ENCODE results near the gene DPEP3. TPM values are rescaled to one million over a fixed set of nuclear protein-coding genes. Genes with fewer than 3 reads are reported as not detected.

Gene DPEP3
- total and polyA plus RNA-seq, 10 of the 15 experiments (the other 5 are each of a cell fraction or from before 2014, with no cell fraction given), result not detected

- no peak for FAIRE-seq
- Histone ChIP-seq H3K4me1 (ENCODE audit: control insufficient read depth, insufficient read depth, low read length) (peaks cover 7% of the 10 kb centered on the region), H2AFZ (ENCODE audit: control insufficient read depth, low read depth, low read length) (no peak overlapping the region), H3K9me3 (replicated peaks; ENCODE audit: control insufficient read depth, insufficient read depth, low read length) (no peaks in the 10 kb centered on the region), H3K27ac (ENCODE audit: control insufficient read depth, insufficient read depth) (no peak overlapping the region), H4K20me1 (ENCODE audit: control insufficient read depth, insufficient read depth) (no peaks in the 10 kb centered on the region), H3K27me3 (replicated peaks in 1 of 2; ENCODE audit: control insufficient read depth in 2 of 2, insufficient read depth in 2 of 2, low read length in 1 of 2) (no peaks in the 10 kb centered on the region), H3K9ac (ENCODE audit: control insufficient read depth, insufficient read depth, low read length) (no peak overlapping the region), H3K36me3 (ENCODE audit: control insufficient read depth in 2 of 2, insufficient read depth in 2 of 2, low read length in 1 of 2) (peaks cover 0 to 12% of the 10 kb centered on the region in 2 experiments; a peak in 3 of 4 replicates), H3K4me2 (ENCODE audit: control insufficient read depth, insufficient read depth) (no peak overlapping the region), H3K4me3 (no peak overlapping the region), H3K79me2 (ENCODE audit: control insufficient read depth, insufficient read depth, low read length) (peaks cover 2% of the 10 kb centered on the region; the same call in 1 of the 2 replicates)
- RAD21 ChIA-PET (ENCODE audit: unreplicated experiment), result interaction anchor here (1.1 kb wide), 1 partner anchor 79 kb away, joined by 3 read pairs; no protein-coding TSS in a partner anchor
- in situ Hi-C loops (cut with MboI) (no loop called here), intact Hi-C loops (cut with micrococcal nuclease; ENCODE audit: unreplicated experiment) (no loop called here)
- 91% methylated on average over 25 of the region's 27 CpGs for WGBS (ENCODE audit: insufficient coverage, insufficient replicate concordance, low lambda C conversion rate, missing lambda C conversion rate)
- ATAC-seq, result no peak
- CTCF ChIA-PET, result interaction anchor here (0.6 to 2.5 kb wide), 11 partner anchors 10 to 396 kb away, joined by 3 to 9 read pairs (median 5); no protein-coding TSS in a partner anchor
- POLR2A ChIA-PET, result no interaction called here
- SMC1A ChIA-PET (ENCODE audit: uncharacterized antibody, unreplicated experiment), result interaction anchor here (1.0 kb wide), 1 partner anchor 425 kb away, joined by 3 read pairs; no protein-coding TSS in a partner anchor
- DNase-seq (ENCODE audit: low read depth, low spot score), result no peak
- no TSS peak for BruUV-seq (replicated peaks)
- no peak for TF ChIP-seq RAD21 (IDR thresholded peaks at IDR 0.05; ENCODE audit: insufficient read depth, low read depth, low read length)
- no peak for TF ChIP-seq MAX (IDR thresholded peaks at IDR 0.05; ENCODE audit: low read depth, low read length)
- TF ChIP-seq POLR2A (IDR thresholded peaks at IDR 0.05; ENCODE audit: low read depth, low read length), result 0 out of 2 replicates have a peak, but pooled peaks have one; percentile 20
- TF ChIP-seq USF2 (IDR thresholded peaks at IDR 0.05; ENCODE audit: borderline replicate concordance, low read depth, low read length), result no peak
Measured at GRCh38 chr16:67942510-67943255, 37.6 kb downstream of the DPEP3 start.

- ChIA-PET POLR2A (no interaction called here), CTCF (interaction anchor here (0.6 to 2.5 kb wide), 12 partner anchors 11 to 395 kb away, joined by 3 to 9 read pairs (median 4); partner anchors contain the start of gene NUTF2), RAD21 (ENCODE audit: unreplicated experiment) (interaction anchor here (1.1 kb wide), 1 partner anchor 80 kb away, joined by 3 read pairs; no protein-coding TSS in a partner anchor), SMC1A (ENCODE audit: uncharacterized antibody, unreplicated experiment) (interaction anchor here (1.0 kb wide), 1 partner anchor 425 kb away, joined by 3 read pairs; no protein-coding TSS in a partner anchor)
- no peak overlapping the region for H3K4me3 ChIP-seq
- no peak overlapping the region for H3K9ac ChIP-seq (ENCODE audit: control insufficient read depth, insufficient read depth, low read length)
- H2AFZ ChIP-seq (ENCODE audit: control insufficient read depth, low read depth, low read length), result no peak overlapping the region
- FAIRE-seq, result no peak
- H3K27me3 ChIP-seq (replicated peaks in 1 of 2; ENCODE audit: control insufficient read depth in 2 of 2, insufficient read depth in 2 of 2, low read length in 1 of 2), result no peaks in the 10 kb centered on the region
- WGBS (ENCODE audit: insufficient coverage, insufficient replicate concordance, low lambda C conversion rate, missing lambda C conversion rate), result 70% methylated on average over 6 of the region's 6 CpGs
- BruUV-seq (replicated peaks), result no TSS peak
- in situ Hi-C loops (cut with MboI) (no loop called here), intact Hi-C loops (cut with micrococcal nuclease; ENCODE audit: unreplicated experiment) (no loop called here)
- no peaks in the 10 kb centered on the region for H3K9me3 ChIP-seq (replicated peaks; ENCODE audit: control insufficient read depth, insufficient read depth, low read length)
- peak; percentile 93 for ATAC-seq
- H3K36me3 ChIP-seq (ENCODE audit: control insufficient read depth in 2 of 2, insufficient read depth in 2 of 2, low read length in 1 of 2), result peaks cover 0 to 12% of the 10 kb centered on the region in 2 experiments; a peak in 2 of 4 replicates
- no peak overlapping the region for H3K4me2 ChIP-seq (ENCODE audit: control insufficient read depth, insufficient read depth)
- H4K20me1 ChIP-seq (ENCODE audit: control insufficient read depth, insufficient read depth), result no peaks in the 10 kb centered on the region
- H3K79me2 ChIP-seq (ENCODE audit: control insufficient read depth, insufficient read depth, low read length), result peaks cover 6% of the 10 kb centered on the region
- no peak for DNase-seq (ENCODE audit: low read depth, low spot score)
- no peak overlapping the region for H3K27ac ChIP-seq (ENCODE audit: control insufficient read depth, insufficient read depth)
- H3K4me1 ChIP-seq (ENCODE audit: control insufficient read depth, insufficient read depth, low read length), result peaks cover 7% of the 10 kb centered on the region
- no peak for TF ChIP-seq MXI1 (IDR thresholded peaks at IDR 0.05; ENCODE audit: low read depth, low read length)
- TF ChIP-seq PAX5 (IDR thresholded peaks at IDR 0.05; ENCODE audit: borderline replicate concordance, low read depth, low read length), result no peak
- TF ChIP-seq FOS (IDR thresholded peaks at IDR 0.05; ENCODE audit: borderline replicate concordance, extremely low read depth, insufficient read length), result no peak
- no peak for TF ChIP-seq LARP7 (IDR thresholded peaks at IDR 0.05)
- TF ChIP-seq YY1 (IDR thresholded peaks at IDR 0.05; ENCODE audit: low read depth, low read length), result peak; percentile 66
- no peak for TF ChIP-seq ETV6 (conservative IDR thresholded peaks at IDR 0.05 in 1 of 2, IDR thresholded peaks at IDR 0.05 in 1 of 2; ENCODE audit: borderline replicate concordance in 1 of 2, low read depth in 1 of 2)
- TF ChIP-seq ZSCAN29 (IDR thresholded peaks at IDR 0.05), result no peak
- no peak for TF ChIP-seq CEBPB (IDR thresholded peaks at IDR 0.05; ENCODE audit: borderline replicate concordance in 1 of 2, low read depth in 2 of 2, low read length in 2 of 2)
- peak; percentile 67 to 87 (median 83) for TF ChIP-seq CTCF (IDR thresholded peaks at IDR 0.05 in 2 of 3, conservative IDR thresholded peaks at IDR 0.05 in 1 of 3; ENCODE audit: control insufficient read depth in 2 of 3, extremely low read depth in 1 of 3, insufficient read depth in 1 of 3, low read depth in 3 of 3, low read length in 3 of 3)
- no peak for TF ChIP-seq PAX8 (IDR thresholded peaks at IDR 0.05)
Measured at GRCh38 chr16:67942200-67942509, 38.1 kb downstream of the DPEP3 start.

All from GM12878 (cell line).